CD4-positive, alpha-beta T cell treated with Interleukin-1 beta for 1 hour (primary cell): Measurements from ENCODE around the gene RYR2.
"Not testable (repeated sequence)": the region's sequence is repeated elsewhere in the genome, so short reads cannot be mapped to it uniquely, and the experiment has no call there.

Source experiments
- DNase-seq, 2 donors: peaks; one replicate each; pipeline ENCODE4 v3.0.0-alpha.2; 2020 to 2022

RYR2 gene

DNA sequence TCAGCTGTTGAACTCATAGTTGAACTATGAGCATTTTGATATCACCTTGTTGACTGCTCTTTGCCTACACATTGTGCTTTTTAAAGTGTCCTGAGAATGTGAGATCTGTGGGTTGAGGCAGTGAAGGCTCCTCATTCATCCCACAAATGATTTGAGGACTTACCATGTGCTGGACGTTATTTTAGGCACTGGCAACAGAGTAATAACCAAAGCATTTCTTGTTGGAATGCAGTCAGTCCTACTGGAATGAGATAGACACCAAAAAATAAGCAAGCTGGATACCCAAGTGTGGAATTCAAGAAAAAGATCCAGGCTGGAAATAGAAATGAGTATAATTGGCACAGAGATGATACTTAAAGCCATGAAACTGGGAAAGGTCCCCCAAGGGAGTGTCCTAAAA is 775.3 kb downstream of the RYR2 start:
- DNase-seq: no peak

DNA sequence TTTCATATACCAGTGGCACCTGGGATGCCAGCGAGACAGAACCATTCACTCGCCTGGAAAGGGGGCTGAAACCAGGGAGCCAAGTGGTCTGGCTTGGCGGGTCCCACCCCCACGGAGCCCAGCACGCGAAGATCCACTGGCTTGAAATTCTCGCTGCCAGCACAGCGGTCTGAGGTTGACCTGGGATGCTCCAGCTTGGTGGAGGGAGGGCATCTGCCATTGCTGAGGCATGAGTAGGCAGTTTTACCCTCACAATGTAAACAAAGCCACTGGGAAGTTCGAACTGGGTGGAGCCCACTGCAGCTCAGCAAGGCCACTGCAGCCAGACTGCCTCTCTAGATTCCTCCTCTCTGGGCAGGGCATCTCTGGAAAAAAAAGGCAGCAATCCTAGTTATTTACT is 778.6 kb downstream of the RYR2 start:
- DNase-seq: not testable (repeated sequence)

DNA sequence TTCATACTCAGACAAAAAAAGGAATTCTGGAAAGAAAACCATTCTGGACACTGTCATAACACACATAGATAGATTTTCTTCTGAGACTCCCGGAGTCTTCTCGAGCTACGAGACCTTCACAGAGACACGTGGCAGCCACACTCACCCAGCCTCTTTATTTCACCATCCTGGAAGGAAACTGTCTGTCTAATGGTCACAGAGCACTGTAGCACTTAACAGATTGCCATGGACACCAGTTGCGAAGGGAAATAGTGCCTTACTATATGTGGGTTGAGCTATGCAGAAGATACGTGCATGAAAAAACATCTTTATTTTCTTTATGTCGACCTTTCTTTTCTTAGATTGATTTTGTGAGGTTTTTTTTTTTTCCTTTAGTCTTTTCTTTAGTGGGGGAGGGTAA is 790.9 kb downstream of the RYR2 start:
- no peak for DNase-seq

DNA sequence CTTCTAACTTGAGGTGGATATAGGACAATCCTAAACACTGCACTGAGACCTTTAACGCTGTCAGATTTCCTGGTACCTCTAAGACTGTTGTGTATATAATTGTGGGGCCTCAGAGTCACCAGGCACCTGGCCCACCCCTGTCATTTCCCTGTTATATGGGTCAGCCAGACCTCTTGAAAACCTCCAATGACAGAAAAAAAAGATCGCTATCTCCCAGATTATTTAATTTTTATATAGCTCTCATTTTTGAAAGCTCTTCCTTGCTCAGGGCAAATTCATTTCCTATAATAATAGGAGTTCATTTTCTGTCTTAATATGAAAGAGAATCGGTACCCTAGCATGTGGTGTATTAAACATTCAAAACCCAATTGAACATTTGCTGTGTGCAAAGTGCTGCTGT is 792.1 kb downstream of the RYR2 start:
- no peak for DNase-seq

DNA sequence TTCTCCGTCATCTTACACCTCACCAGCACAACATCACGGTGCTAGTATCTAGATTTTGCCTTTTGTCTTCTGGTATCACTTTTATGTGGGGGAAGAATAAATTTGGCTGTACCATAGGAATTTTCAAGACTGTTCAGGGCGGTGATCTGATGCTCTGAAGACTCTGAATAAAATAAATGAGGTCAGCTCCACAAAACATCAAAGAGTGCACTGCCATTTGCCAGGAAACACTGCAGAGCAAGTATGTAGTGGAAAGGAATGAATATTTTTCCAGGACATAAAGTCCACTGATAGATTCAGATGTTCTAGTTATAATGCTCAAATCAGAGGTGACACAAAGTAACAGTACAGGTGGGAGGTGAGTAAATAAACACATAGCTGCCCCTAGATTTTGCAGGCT is 792.5 kb downstream of the RYR2 start:
- DNase-seq: no peak

DNA sequence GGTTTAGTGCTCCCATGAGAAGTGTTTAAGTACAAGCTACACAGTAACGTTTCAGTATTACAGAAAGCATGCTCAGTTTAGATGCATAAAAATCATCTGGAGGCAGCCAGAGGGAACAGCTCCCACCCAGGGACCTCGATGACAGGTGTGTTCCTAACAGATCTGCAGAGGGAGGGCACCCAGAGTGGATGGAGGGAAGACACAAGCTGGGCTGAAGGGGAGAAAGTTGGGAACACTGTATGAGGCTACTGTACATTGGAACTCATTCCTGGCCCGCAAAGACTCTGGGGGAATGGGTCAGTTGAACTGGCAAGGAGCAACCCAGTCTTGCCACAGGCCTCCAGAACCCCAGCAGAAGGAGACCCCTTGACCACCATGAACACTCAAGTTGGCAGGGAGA is 796.3 kb downstream of the RYR2 start:
- DNase-seq: no peak

DNA sequence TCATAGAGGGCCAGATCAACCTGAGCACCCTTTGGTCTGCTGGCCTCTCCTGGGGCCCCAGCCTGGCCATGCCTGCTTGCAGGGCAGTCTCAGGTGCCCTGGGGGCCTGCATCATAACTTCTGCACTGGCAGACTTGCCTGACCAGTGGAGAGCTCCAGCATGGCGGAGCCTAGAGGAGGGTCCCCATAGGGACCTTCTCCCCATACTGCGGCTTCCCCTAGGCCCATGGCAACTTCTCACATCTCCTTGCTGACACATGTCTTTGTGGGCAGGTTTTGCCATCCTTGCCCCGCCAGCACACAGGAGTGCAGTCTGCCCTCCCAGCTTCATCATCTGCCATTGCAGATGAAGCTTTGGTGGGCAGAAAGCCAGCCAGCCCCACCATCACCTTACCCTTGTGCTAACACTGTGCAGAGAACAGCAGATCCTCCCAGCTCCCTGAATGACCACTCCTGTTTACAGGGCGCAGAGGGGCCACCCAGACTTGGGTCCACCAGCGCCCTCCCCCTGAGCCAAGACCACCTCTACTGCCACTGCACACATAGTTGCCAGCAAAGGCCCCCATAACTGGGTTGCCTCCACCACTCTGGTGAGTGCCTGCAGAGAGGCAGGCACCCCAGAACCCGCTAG is 797.0 kb downstream of the RYR2 start:
- DNase-seq: no peak

DNA sequence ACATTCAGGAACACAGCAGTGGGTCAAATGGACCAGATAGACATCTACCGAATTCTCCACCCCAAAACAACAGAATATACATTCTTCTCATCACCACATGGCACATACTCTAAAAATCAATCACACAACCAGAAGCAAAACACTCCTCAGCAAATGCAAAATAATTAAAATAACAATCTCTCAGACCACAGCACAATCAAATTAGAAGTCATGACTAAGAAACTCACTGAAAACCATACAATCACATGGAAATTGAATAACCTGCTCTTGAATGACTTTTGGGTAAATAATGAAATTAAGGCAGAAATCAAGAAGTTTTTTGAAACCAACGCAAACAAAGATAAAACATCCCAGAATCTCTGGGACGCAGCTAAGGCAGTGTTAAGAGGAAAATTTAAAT is 799.5 kb downstream of the RYR2 start:
- DNase-seq: no peak

DNA sequence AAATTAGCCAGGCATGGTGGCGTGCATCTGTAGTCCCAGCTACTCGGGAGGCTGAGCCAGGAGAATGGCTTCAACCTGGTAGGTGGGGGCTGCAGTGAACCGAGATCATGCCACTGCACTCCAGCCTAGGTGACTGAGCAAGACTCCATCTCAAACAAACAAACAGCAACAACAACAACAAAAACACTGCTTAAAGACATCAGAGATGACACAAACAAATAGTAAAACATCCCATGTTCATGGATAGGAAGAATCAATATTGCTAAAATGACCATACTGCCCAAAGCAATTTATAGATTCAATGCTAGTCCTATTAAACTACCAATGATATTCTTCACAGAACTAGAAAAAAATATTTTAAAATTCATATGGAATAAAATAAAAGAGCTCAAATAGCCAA is 801.5 kb downstream of the RYR2 start:
- DNase-seq: not testable (repeated sequence)

DNA sequence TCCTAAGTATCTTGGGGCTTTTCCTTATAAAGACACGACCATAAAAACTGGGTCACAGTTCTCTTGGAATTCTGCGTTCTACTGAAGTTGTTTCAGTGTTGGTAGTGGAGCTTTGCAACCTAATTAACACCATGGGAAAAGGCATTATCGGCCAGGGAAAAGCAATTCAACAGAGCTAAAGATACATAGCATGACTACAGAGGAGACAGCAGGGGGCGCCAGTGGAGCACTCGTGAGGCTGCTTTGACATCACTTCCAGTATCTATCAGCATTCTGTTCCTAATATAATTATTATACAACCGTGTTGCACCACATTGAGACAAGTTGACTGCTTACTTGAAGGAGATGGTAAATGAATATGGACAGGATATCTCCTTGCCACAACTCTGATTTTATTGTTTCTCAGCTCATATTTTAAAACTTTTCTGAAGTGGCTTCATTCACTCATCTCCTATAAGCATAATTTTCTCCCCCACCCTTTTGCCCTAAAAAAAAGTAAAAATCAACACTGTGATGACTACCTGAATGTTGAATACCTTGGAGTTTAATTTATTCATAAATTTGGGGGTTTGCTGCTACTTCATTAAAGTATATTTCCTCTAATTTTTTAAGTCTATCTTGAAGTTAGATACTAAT is 809.3 kb downstream of the RYR2 start:
- no peak for DNase-seq

DNA sequence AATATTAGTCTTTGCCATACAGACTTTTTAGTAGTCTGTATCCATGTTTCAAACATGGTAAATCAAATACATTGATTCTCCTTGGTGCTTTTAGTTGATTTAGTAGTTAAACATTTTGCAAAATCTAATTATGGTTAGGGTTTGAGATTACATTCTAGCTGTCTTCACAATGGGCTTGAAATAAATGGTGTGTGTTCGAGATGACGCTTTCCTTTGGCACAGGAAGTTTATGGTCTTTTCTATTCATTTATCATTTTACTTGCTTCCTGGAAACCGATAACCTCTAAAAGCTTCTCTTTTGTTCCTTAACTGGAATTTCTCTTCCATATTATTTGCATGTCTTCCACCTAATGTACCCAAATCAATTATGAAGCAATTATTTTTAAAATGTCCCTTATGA is 810.4 kb downstream of the RYR2 start:
- DNase-seq: no peak

DNA sequence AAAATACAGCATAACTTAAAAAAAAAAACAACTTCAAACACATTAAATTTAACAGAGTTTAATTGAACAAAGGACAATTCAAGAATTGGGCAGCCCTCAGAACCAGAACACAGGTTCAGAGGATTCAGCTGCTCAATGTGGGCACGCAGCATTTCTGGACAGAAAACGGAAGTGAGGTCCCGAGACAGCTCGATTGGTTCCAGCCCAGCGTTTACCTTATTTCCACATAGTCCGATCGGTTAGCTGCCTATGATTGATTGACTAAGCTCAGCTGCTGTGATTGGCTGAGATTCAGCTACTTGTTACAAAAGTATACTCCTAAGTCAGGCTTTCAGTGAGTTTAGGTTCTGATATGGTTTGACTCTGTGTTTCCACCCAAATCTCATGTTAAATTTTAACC is 815.5 kb downstream of the RYR2 start:
- no peak for DNase-seq

DNA sequence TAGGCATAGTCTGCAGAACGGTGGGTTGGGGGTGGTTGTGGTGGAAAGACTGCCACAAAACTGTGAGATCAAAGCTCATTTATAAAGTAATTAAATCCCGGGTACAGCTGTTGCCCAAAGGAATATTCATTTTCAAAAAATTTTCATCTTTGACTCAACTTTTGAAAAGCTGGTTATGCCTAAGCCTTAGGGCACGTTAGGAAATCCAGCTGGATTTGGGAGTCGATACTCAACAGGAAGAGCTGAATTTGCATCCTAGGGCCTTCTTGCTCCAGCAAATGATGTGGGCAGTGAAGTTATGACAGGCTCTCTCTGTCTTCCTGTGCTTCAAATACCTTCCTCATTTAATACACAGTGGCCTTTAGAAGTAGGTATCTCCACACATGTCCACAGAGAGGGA is 817.0 kb downstream of the RYR2 start:
- DNase-seq: no peak

DNA sequence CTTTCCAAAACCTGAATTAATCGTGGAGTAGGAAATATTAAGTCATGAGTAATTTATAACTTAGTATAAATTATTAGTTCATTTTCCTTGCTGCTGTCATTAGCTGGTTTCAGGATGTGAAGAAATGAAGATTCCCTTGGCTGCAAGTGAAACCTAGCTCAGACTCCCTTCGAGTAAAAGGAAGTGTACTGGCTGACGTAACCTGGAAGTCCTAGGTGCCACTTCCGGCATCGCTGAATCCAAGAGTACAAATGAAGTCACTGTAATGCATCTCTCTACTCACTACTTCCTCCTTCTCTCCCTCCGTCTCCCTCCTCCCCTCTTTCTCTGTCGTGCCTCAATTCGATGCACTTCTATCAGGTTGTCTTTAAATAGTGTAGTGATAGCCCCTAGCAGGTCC is 820.0 kb downstream of the RYR2 start:
- DNase-seq: no peak

DNA sequence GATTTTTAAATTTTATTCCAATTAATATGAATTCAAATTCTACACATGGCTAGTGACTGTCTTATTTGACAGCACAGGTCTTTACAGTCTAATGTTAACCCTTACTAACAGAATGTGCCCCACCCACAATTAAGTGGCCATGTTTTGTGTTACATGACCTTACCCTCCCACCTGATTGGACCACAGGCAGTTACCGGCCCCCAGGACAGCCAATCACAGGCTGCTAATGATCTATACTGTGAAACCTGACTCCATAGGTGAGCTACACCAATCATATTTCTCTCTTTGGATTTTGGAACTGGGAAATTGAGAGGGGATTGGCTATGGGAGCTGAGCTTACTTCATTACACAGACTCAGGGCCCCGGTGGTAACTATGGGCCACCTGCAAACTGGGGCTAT is 821.2 kb downstream of the RYR2 start:
- no peak for DNase-seq

DNA sequence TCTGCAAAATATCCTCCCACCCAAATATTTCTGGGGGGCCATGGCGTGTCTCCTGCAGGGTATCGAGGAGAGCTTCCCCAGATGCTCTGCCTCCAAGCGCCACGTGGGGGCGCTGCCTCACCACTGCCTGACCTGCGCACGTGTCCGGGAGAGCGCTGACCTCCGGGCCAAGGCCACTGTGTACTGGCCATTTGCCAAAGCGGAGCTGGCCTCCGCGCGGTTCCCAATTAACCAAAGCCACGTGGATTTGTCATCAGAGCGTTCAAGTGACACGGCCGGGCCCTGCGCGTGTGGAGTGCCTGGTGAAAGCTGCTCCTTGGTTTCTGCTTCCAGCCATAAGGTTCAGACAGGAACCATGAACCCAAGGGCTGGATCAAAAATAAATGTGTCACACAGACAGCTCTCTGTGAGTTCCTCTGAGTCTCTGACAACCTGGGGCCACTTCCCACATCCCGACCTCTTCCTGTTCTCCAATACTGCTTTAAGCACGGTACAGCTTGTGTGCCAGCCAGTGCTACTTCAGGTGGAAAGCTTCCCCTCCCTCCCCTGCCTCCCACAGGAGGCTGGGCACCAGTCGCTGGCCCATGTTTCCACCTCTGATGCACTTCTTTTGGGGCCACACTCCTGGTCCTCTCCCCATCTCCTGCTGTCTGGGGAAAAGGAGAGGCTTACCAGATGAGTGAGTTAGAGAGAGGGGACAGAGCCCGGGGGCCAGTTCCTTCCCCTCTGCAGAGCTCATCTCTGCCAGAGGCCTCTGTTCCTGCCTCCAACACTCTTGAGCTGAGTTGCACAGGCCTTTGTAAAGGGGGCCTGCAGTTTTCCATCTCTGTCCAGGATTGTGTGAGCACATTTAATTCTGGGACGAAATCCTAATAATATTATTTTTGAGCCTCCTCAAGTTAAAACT is 822.6 kb downstream of the RYR2 start:
- DNase-seq: peak in 1 of 2 donors; percentile 14

DNA sequence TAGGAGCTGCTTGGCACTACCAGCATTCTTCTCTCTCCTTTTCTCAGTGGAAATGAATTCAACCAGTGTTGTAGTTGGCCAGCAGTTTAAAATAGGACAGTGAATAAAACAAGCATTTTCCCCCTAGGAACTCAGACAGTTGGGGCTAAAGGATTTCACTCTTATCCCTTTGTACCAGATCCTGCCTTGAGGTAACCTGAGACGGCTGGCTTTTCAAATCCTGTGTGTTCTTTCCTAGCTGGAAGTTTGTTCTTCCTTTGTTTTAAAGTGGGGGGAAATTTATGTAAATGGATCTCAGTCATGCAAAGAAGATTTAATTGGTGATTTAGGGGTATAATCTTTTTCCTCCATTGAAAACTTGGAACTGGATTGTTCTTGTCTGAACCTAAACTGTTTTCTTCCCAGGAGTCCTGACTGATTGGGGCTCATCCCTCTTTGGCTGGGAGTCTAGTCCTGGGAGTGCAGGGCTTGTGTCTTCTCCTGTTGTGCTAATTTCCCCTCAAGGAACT is 825.5 kb downstream of the RYR2 start:
- DNase-seq: no peak

DNA sequence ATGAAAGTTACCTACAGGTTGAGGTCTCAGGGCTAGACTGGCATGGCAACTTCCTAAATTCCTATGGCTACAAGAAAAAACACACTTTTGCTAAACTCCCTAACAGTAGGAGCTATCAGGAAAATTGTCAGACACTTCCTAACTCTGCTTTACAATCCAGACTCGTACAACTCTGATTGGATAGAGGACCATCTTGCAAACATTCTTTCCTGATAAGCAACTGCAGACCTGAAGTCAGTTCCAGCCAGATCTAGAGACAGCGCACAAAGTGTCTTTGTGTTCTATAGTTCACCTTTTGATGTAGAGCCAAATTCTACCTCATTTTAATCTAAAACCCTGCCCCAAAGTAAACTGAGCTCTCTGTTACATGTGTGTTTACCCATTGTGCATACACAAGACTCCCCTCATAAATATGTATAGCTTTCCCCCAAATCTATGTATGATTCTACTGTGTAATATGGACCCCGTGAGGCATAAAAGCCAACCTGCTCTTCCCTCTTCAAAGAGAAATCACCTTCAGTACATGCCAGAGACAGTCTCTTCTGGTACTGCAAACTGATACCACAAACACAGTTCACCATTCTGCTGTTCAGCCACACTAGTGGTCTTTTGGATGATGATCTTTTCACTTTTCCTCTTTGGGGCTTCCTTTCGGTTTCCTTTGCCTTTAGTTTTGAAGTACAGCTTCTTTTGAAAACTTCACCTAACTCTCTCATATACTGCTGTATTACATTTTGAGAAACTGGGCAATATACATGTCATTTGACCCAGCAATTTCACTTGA is 827.0 kb downstream of the RYR2 start:
- DNase-seq: no peak

DNA sequence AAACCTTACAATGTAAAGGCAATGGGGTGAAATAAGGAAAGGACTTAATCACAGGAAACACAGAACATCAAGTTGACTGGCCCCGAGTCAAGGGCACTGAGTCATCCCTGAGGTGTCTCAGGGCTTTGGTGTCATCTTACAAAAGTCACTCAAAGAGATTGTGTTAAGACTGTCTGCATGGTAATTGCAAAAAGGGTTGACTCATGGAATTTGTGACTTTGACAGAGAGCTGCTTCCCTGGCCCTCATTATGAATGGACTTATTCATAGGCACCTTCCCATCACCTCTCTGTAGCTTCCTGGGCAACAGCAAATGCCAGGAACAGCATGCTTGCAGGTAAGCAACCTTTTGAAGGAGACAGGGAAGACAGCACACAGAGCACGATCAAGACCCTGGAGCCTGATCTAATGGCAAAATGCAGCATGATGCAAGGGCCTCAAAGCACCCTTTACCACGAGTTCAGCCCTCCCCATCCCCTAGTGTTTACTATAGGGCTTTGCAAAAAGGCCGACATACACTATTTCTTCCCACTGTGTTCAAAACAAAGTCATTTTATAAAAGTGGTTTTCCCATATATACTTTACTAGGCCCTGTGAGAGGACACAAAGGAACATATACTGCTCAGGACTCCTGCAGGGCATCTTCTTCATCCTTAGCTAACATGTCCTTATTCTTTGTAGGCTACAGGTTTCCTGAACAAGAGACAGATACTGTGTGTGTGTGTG is 831.7 kb downstream of the RYR2 start:
- DNase-seq: no peak

DNA sequence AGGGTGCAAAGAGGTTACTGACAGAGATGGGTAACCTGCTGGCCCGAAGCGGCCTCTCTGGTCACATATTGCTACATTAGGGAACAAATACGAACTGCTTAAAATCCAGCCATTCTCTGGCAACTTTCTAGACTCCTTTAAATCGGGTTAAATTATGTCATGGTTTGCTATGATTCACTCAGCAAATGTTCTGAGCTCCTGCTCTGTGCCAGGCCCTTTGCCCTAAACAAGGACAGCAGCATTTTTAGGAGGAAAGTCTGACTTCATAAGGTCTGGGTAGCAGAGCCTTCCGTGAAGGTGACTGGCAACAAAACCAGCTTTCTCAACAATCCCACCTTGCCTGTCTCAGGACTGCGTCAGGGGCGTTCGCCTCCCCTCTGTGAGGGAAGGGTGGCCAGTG is 833.3 kb downstream of the RYR2 start:
- no peak for DNase-seq

DNA sequence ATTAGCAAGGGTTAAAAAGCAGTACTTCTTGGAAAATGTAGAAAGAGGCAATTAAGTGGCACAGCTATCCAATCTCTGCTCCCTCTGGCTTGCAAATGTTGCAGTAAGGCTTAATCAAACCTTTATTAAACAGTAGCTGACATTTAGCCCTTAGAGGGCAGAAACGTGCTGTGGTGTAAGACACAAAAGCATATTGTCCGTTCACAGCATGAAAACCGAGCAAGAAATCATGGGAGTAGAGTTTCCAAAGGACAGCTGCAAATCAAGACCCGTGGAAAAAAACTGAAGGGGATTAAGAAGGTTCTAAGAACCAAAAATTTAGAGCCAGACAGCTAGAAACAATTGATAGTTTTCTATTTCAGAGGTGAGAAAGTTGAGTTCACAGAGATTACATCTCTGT is 835.6 kb downstream of the RYR2 start:
- no peak for DNase-seq

DNA sequence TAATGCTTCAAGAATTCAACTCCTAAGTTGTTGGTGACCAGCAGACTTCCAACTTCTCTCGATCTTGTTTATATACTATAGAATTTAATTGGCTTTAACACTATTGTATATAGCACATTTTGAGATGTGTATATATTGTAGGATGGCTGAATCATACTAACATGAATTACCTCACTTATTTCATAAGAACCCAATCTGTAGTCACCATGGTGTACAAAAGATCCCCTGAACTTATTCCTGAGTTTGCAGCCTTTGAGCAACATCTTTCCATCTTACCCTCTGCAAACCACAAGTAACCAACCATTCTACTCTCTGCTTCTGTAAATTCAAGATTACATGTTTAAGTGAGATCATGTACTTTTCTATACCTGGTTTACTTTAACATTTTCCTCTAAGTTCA is 836.4 kb downstream of the RYR2 start:
- no peak for DNase-seq
